ENCODE results near the gene VWA2. TPM values are rescaled to one million over a fixed set of nuclear protein-coding genes. Genes with fewer than 3 reads are reported as not detected.

Gene VWA2
- polyA plus RNA-seq, 1 of the 3 experiments (the other 2 are of a cell fraction): not detected

DNA sequence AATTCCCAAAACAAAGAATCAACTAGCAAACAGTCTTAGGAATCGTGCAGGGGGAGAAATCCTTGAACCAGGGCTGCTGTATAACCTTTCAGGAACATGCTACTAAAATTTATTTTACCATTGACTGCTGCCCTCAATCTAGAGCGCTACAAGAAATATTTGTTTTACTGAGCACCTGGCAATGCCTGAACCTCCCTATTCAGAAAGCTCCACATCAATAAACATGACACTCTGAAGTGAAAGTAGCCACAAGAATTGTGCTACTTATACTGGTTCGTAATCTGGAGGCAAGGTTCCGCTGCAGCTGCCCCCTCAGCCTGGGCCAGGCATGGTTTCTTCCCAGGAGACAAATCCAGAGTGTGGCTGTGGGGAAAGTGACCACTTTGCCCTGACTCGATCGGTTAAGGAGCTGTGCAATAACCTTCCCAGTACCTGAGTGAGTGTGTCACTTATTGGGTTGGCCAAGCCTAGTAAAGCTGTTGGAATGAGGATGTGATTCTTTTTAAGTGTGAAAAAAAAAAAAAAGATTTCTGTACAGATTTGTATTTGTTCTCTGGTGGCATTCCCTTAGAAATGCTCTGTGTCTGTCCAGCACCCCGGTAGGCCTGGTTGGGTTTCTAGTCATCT lies 7.7 kb downstream of the VWA2 start:
- H3K4me2 ChIP-seq: no peak overlapping the region
- H2AFZ ChIP-seq (ENCODE audit: low read depth): no peak overlapping the region
- no peaks in the 10 kb centered on the region for H3K79me2 ChIP-seq (ENCODE audit: insufficient read depth)
- peaks cover 0 to 5% of the 10 kb centered on the region in 2 experiments; a peak in 1 of 4 replicates for H3K4me1 ChIP-seq (ENCODE audit: control insufficient read depth in 1 of 2, insufficient read depth in 2 of 2, low read depth in 1 of 2, low read length in 1 of 2)
- H3K27me3 ChIP-seq (ENCODE audit: insufficient read depth): peaks cover 16% of the 10 kb centered on the region; the same call in 1 of the 2 replicates
- no peak overlapping the region for H3K27ac ChIP-seq (ENCODE audit: low read depth in 2 of 2, low read length in 1 of 2)
- no peak overlapping the region for H3K9ac ChIP-seq
- no peaks in the 10 kb centered on the region for H3K9me3 ChIP-seq
- H4K20me1 ChIP-seq (ENCODE audit: insufficient read depth): no peaks in the 10 kb centered on the region
- no peak overlapping the region for H3K4me3 ChIP-seq (ENCODE audit: low read depth in 2 of 2, low read length in 1 of 2)
- TF ChIP-seq FOXM1 (IDR thresholded peaks at IDR 0.05; ENCODE audit: low read depth) (no peak), RCOR1 (IDR thresholded peaks at IDR 0.05; ENCODE audit: low read length) (no peak), PBX3 (IDR thresholded peaks at IDR 0.05) (no peak), NFIC (IDR thresholded peaks at IDR 0.05; ENCODE audit: borderline replicate concordance) (no peak), RAD21 (IDR thresholded peaks at IDR 0.05; ENCODE audit: low read length) (no peak), GABPA (IDR thresholded peaks at IDR 0.05; ENCODE audit: low read depth) (no peak), POLR2AphosphoS5 (IDR thresholded peaks at IDR 0.05; ENCODE audit: low read depth, low read length) (no peak), RFX5 (IDR thresholded peaks at IDR 0.05; ENCODE audit: low read length) (no peak), ELF1 (IDR thresholded peaks at IDR 0.05) (no peak)
- TF ChIP-seq, protein P1, sequence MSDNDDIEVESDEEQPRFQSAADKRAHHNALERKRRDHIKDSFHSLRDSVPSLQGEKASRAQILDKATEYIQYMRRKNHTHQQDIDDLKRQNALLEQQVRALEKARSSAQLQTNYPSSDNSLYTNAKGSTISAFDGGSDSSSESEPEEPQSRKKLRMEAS (IDR thresholded peaks at IDR 0.05; ENCODE audit: low read depth): no peak
- no peak for DNase-seq
- CTCF ChIA-PET: no interaction called here
- POLR2A ChIA-PET: no interaction called here
- H3K9me2 ChIP-seq: no peaks in the 10 kb centered on the region
- no peaks in the 10 kb centered on the region for H3F3A ChIP-seq (replicated peaks; ENCODE audit: insufficient read depth)
- 78% methylated on average over 7 of the region's 7 CpGs for WGBS (ENCODE audit: low lambda C conversion rate)
- H3K36me3 ChIP-seq (replicated peaks in 1 of 2; ENCODE audit: control insufficient read depth in 1 of 2, insufficient read depth in 2 of 2, low read length in 1 of 2): no peaks in the 10 kb centered on the region

DNA sequence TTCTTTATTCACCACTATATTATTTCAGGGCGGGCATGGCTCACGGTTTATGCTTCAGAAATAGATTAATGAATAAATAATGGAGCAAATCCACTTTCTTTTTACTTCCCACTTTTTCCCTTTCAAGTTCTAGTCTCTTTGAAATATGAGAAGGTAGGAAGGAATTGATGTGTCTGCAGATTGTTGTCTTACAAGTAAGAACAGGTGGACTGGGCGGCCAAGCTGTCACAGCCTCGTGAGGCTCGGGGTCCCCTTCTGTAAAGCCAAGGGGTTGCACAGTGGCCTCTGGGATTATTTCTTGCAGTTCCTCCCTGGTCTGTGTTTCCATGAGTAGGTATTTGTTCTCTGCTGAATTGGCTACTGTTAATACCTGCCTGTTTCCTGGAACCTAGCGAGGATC lies 11.2 kb downstream of the VWA2 start:
- Histone ChIP-seq H4K20me1 (ENCODE audit: insufficient read depth) (no peaks in the 10 kb centered on the region), H3F3A (replicated peaks; ENCODE audit: insufficient read depth) (no peaks in the 10 kb centered on the region), H3K36me3 (replicated peaks in 1 of 2; ENCODE audit: control insufficient read depth in 1 of 2, insufficient read depth in 2 of 2, low read length in 1 of 2) (no peaks in the 10 kb centered on the region), H3K9me2 (no peaks in the 10 kb centered on the region), H3K27ac (ENCODE audit: low read depth in 2 of 2, low read length in 1 of 2) (no peak overlapping the region), H3K79me2 (ENCODE audit: insufficient read depth) (no peaks in the 10 kb centered on the region), H3K27me3 (ENCODE audit: insufficient read depth) (no peaks in the 10 kb centered on the region), H3K9ac (no peak overlapping the region), H3K4me2 (no peak overlapping the region), H2AFZ (ENCODE audit: low read depth) (no peak overlapping the region), H3K4me1 (ENCODE audit: control insufficient read depth in 1 of 2, insufficient read depth in 2 of 2, low read depth in 1 of 2, low read length in 1 of 2) (no peaks in the 10 kb centered on the region), H3K9me3 (no peaks in the 10 kb centered on the region), H3K4me3 (ENCODE audit: low read depth in 2 of 2, low read length in 1 of 2) (no peak overlapping the region)
- WGBS (ENCODE audit: low lambda C conversion rate): 88% methylated on average over 6 of the region's 6 CpGs
- CTCF ChIA-PET: no interaction called here
- no peak for DNase-seq
- no peak for TF ChIP-seq POLR2AphosphoS5 (IDR thresholded peaks at IDR 0.05; ENCODE audit: low read depth, low read length)
- POLR2A ChIA-PET: no interaction called here

DNA sequence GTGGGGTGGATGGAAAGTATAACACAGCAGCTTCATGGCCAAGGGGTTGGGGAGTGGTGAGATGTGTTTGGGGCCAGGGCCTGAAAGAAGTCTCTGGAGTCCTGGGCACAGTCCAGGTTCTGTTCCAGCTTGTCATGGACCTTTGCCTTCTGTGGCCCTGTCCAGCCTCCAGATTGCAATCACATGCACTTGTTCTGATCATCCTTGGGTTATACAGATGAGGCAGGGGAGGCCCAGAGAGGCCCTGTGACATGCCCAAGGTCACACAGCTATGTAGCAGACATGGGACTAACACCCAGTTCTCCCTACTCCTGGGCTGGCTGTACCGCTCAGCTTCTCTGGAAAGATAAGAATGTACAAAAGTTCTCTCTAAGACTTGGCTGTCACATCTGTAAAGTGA lies 11.7 kb downstream of the VWA2 start:
- Histone ChIP-seq H3K27ac (ENCODE audit: low read depth in 2 of 2, low read length in 1 of 2) (no peak overlapping the region), H3K9ac (no peak overlapping the region), H3K4me3 (ENCODE audit: low read depth in 2 of 2, low read length in 1 of 2) (no peak overlapping the region), H3K9me2 (no peaks in the 10 kb centered on the region), H2AFZ (ENCODE audit: low read depth) (no peak overlapping the region), H3K4me1 (ENCODE audit: control insufficient read depth in 1 of 2, insufficient read depth in 2 of 2, low read depth in 1 of 2, low read length in 1 of 2) (no peaks in the 10 kb centered on the region), H3K79me2 (ENCODE audit: insufficient read depth) (no peaks in the 10 kb centered on the region), H3K4me2 (no peak overlapping the region), H3F3A (replicated peaks; ENCODE audit: insufficient read depth) (no peaks in the 10 kb centered on the region), H3K27me3 (ENCODE audit: insufficient read depth) (no peaks in the 10 kb centered on the region), H4K20me1 (ENCODE audit: insufficient read depth) (no peaks in the 10 kb centered on the region), H3K36me3 (replicated peaks in 1 of 2; ENCODE audit: control insufficient read depth in 1 of 2, insufficient read depth in 2 of 2, low read length in 1 of 2) (no peaks in the 10 kb centered on the region), H3K9me3 (no peaks in the 10 kb centered on the region)
- ChIA-PET CTCF (interaction anchor here (0.6 kb wide), 1 partner anchor 258 kb away, joined by 3 read pairs; no protein-coding TSS in a partner anchor), POLR2A (no interaction called here)
- no peak for DNase-seq
- 100% methylated on average over 1 of the region's 1 CpG for WGBS (ENCODE audit: low lambda C conversion rate)
- no peak for TF ChIP-seq GABPA (IDR thresholded peaks at IDR 0.05; ENCODE audit: low read depth)
- no peak for TF ChIP-seq EZH2phosphoT487 (IDR thresholded peaks at IDR 0.05; ENCODE audit: borderline replicate concordance, low read depth)
- no peak for TF ChIP-seq POLR2AphosphoS5 (IDR thresholded peaks at IDR 0.05; ENCODE audit: low read depth, low read length)
- no peak for TF ChIP-seq MEF2A (IDR thresholded peaks at IDR 0.05; ENCODE audit: borderline replicate concordance, low read depth)

Data from SK-N-SH (cell line).